ENCODE results near the gene SOHLH1. TPM values are rescaled to one million over a fixed set of nuclear protein-coding genes. Genes with fewer than 3 reads are reported as not detected.
A peak's percentile ranks its signal among the peaks of the same experiment; 100 is the strongest.

SOHLH1 gene
- total and polyA plus RNA-seq, 8 donors = not detected

DNA sequence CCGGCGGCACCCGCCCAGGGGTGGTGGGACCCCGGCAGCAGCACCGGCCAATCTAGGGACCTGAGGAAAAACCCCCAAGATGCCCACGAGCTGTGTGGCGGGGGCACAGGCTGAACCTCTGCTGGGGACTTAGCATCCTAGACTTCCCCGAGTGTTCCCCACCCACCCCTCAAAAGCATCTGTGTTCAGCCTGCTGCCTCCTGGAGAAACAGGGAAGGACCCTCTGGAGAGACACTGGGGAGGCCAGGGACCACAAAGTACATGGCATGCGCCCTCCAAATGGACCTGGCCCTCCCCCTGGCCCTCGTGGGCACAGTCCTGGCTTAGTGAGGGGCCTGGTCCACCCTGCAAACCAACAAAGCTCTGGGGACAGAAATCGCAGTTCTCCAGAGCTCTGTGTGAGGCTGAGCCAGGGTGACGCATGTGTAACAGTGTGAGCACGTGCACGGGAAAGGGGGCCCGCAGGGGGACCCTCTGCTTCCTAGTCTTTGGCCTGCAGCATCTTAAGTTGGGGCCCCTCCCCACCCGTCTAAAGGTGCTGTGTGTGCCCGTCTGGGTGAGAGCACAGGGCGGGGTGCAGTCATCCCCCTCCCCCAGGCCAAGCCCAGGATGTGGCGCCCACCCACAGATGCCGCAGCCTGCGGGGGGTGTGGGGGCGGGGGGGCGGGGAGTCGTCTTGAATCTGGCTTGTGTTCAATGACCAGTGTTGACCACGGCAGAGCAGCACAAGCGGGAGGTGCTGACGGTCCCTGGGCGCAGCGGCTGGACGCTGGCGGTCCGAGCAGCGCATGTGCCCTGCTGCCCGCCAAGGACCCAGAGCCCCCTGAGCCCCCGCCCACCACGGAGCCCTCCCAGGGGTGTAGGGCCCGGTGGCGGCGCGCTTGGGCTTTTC lies 2.0 kb upstream of the SOHLH1 start:
- Histone ChIP-seq H3K9me3 (no peaks in the 10 kb centered on the region), H3K4me1 (peaks cover 10 to 20% (median 14%) of the 10 kb centered on the region in 4 donors), H3K27ac (no peak overlapping the region), H3K36me3 (no peaks in the 10 kb centered on the region), H3K27me3 (peaks cover 0 to 86% (median 53%) of the 10 kb centered on the region in 3 donors), H3K4me3 (peak overlapping the region in 2 of 4 donors; percentile 25 to 26)
- WGBS, 5 donors = 21 to 58% (median 22%) methylated on average over 7 to 40 of the region's 40 CpGs
- intact Hi-C loops (cut with DNase I; ENCODE audit: low total_unique reads) = no loop called here
- peak in 1 of 2 donors; percentile 53 for DNase-seq
- TF ChIP-seq POLR2AphosphoS5 (IDR thresholded peaks at IDR 0.05) = no peak
- no peak for TF ChIP-seq POLR2A (IDR thresholded peaks at IDR 0.05)
- no peak for TF ChIP-seq EP300 (IDR thresholded peaks at IDR 0.05)
- TF ChIP-seq, protein P1, sequence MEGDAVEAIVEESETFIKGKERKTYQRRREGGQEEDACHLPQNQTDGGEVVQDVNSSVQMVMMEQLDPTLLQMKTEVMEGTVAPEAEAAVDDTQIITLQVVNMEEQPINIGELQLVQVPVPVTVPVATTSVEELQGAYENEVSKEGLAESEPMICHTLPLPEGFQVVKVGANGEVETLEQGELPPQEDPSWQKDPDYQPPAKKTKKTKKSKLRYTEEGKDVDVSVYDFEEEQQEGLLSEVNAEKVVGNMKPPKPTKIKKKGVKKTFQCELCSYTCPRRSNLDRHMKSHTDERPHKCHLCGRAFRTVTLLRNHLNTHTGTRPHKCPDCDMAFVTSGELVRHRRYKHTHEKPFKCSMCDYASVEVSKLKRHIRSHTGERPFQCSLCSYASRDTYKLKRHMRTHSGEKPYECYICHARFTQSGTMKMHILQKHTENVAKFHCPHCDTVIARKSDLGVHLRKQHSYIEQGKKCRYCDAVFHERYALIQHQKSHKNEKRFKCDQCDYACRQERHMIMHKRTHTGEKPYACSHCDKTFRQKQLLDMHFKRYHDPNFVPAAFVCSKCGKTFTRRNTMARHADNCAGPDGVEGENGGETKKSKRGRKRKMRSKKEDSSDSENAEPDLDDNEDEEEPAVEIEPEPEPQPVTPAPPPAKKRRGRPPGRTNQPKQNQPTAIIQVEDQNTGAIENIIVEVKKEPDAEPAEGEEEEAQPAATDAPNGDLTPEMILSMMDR (IDR thresholded peaks at IDR 0.05) = no peak

DNA sequence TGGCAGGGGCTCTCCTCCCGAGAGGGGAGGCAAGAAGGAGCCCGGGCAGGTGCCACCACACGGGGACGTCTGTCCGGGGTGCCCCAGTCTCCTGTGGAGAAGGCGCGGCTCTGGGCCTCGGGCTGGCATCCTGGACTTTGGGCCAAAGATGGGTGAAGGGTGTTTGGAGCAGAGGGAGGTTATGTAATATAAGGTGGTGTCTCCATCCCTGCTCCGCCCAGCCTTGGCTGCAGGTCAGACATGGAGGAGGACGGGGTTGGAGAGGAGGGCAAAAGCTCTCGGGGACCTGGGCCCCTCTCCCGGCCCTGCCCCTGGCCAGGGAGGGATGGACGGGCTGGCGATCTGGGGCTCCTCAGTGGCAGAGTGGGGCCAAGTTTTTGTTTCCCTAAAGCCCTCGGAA lies 1.2 kb upstream of the SOHLH1 start:
- Histone ChIP-seq H3K27me3 (peaks cover 0 to 84% (median 46%) of the 10 kb centered on the region in 3 donors), H3K4me1 (peaks cover 10 to 20% (median 14%) of the 10 kb centered on the region in 4 donors), H3K9me3 (no peaks in the 10 kb centered on the region), H3K27ac (no peak overlapping the region), H3K4me3 (no peak overlapping the region), H3K36me3 (no peaks in the 10 kb centered on the region)
- WGBS, 5 donors = 55 to 65% (median 60%) methylated on average over 13 to 15 of the region's 15 CpGs
- intact Hi-C loops (cut with DNase I; ENCODE audit: low total_unique reads) = no loop called here
- no peak for DNase-seq
- TF ChIP-seq POLR2AphosphoS5 (IDR thresholded peaks at IDR 0.05) = no peak
- TF ChIP-seq, protein P1 (IDR thresholded peaks at IDR 0.05) = no peak
- TF ChIP-seq POLR2A (IDR thresholded peaks at IDR 0.05) = no peak
- no peak for TF ChIP-seq EP300 (IDR thresholded peaks at IDR 0.05)

DNA sequence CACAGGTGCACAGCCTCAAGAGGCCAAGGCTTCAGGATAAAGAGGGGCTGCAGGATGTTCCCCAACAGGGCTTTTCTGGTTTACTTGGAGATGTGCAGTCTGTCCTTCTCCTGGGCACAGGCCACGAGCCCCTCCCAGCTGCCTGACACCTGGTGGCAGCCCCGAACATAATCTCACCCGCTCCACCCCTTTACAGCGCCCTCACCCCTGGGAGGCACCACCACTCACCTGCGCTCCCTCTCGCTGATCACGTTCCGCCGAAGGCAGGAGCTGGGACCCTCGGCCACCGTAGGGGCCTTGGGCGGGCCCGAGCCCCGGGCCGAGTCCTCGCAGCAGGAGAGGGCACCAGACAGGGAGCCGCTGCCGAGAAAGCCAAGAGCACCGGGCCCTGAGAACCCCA lies 514 bp downstream of the SOHLH1 start:
- intact Hi-C loops (cut with DNase I; ENCODE audit: low total_unique reads) = no loop called here
- Histone ChIP-seq H3K27ac (no peak overlapping the region), H3K27me3 (peaks cover 0 to 84% (median 31%) of the 10 kb centered on the region in 3 donors), H3K36me3 (no peaks in the 10 kb centered on the region), H3K4me3 (no peak overlapping the region), H3K4me1 (peaks cover 10 to 19% (median 14%) of the 10 kb centered on the region in 4 donors), H3K9me3 (no peaks in the 10 kb centered on the region)
- TF ChIP-seq, protein P1 (IDR thresholded peaks at IDR 0.05) = no peak
- TF ChIP-seq POLR2A (IDR thresholded peaks at IDR 0.05) (no peak), EP300 (IDR thresholded peaks at IDR 0.05) (no peak), POLR2AphosphoS5 (IDR thresholded peaks at IDR 0.05) (no peak)
- DNase-seq = no peak
- WGBS, 5 donors = 61 to 74% (median 66%) methylated on average over 16 to 19 of the region's 19 CpGs

DNA sequence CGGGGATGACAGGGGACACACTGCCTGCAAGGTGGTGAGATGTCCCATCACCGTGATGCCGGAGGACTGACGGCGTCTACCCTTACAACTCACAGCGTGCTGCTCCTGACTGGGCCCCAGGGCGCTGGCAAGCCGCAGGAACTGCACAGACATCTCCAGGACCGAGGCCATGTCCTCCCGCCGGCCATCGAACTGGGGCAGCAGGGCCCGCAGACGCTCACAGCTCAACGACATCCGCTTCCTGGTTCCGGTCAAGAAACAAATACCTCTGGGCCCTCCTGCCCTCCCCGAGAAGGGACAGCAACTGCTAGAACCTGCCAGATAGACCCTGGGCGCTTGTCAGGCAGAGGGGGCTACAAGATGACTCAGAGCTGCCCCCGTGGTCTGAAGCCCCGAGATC lies 1.0 kb downstream of the SOHLH1 start:
- intact Hi-C loops (cut with DNase I; ENCODE audit: low total_unique reads) = no loop called here
- Histone ChIP-seq H3K9me3 (no peaks in the 10 kb centered on the region), H3K4me1 (peaks cover 10 to 16% (median 14%) of the 10 kb centered on the region in 4 donors), H3K27me3 (peaks cover 0 to 84% (median 26%) of the 10 kb centered on the region in 3 donors), H3K4me3 (no peak overlapping the region), H3K36me3 (no peaks in the 10 kb centered on the region), H3K27ac (no peak overlapping the region)
- DNase-seq = no peak
- TF ChIP-seq POLR2A (IDR thresholded peaks at IDR 0.05) = no peak
- TF ChIP-seq EP300 (IDR thresholded peaks at IDR 0.05) = no peak
- TF ChIP-seq, protein P1 (IDR thresholded peaks at IDR 0.05) = no peak
- no peak for TF ChIP-seq POLR2AphosphoS5 (IDR thresholded peaks at IDR 0.05)
- 71 to 74% (median 73%) methylated on average over 12 to 21 of the region's 21 CpGs for WGBS, 5 donors
